ENCODE data around the gene SMYD3.
"Not testable (repeated sequence)": the region's sequence is repeated elsewhere in the genome, so short reads cannot be mapped to it uniquely, and the experiment has no call there.

The SMYD3 gene

DNA sequence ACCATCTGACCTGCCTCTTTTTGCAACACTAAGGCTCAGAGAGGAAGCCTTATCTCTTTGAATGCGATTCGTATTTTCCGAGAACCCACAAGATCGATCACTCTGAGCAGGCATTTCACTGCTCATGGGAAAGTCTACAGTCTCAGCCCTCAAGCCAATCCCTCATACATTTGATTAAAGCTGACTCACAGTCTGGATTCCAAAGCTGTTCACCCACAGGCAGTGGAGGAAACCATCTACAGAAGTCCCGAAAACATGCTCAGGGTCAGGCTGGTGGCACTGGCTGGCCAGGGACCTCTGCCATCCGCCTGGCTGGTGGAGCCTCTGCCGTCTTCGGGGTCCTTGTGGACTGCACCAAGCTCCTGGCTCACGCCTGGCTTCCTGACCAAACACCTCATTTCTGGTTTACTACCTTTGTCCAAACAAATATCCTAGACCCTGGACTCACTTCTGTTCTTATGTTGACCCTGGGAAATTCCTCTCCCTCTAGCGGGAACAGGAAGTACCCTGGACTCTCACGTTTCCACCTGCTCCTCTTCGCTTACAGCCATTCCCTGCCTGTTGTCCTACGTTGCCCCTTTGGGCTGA is 650.0 kb downstream of the SMYD3 start:
- DNase-seq, result no peak

DNA sequence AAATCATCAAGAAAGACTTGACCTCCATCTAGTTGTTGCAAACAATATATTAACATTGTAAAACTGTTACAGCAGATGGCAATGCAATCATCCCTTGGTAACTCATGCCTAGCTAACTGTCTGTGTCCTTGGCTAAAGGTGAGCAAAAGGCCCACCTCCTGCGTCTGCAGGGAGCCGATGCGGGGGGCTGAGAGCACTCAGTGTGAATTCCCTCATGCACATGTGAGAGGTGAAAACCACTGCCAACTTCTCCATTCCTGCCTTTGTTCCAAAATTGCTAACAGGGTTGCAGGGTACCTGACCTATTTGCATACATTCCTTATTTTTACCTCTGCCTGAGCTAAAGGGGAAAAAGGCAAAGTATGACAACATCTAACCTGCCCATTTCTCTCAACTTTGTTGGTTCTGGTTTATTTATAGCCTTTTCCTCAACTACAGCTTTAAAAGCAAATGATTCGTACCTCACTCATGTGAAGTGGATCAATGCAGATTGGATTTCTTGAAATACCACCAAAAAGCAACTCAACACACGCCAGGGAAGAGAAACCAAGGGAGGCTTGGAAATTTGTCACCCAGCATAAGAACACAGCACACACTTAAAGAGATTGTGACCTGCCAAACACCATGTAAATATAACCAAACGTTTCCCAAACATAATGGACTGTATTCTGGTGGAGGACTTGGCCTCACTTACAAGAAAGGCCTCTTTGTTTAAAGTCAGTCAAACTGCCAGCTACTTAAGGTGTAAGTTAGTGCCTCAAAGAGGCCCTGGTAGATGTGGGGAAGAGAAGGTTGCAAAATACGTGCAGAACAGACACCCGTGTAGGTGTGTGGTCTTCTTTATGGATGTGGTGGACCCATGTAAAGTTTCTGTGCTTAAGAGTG is 651.0 kb downstream of the SMYD3 start:
- no peak for DNase-seq

DNA sequence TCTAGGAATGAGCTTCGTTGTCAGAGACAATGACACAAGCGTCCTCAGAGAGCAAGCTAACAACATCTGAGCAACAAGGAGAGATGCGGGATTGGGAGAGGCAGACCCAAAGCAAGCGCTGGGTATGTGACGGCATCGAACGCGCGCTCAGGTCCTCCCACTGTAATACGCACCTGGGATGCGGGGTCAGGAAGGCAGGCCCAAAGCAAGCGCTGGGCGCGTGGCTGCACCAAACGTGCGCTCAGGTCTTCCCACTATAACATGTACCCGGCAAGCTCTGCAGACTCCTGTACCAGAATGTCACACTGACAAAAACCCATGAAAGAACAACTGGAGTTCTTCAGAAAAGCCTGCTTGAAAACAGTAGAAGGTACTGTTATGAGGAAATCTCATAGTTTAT is 653.8 kb downstream of the SMYD3 start:
- DNase-seq, result no peak

DNA sequence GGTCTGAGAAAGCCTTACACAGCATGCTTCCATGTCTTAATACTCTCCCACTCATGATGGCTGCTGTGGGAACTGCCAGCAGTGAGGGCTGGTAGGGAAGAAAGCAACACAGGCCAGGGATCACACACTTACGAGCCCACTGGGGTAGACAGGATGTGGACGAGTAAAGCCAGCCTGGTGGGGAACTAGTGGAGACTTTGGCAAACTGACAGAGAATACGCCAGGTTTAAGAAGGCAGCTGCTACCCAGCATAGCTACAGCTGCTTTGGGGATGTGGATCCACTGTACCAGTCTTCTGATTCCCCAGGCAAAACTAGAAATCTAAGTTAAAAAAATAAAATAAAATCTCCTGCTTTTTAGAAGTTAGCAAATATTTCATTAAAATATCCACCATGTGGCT is 664.0 kb downstream of the SMYD3 start:
- DNase-seq, result no peak

DNA sequence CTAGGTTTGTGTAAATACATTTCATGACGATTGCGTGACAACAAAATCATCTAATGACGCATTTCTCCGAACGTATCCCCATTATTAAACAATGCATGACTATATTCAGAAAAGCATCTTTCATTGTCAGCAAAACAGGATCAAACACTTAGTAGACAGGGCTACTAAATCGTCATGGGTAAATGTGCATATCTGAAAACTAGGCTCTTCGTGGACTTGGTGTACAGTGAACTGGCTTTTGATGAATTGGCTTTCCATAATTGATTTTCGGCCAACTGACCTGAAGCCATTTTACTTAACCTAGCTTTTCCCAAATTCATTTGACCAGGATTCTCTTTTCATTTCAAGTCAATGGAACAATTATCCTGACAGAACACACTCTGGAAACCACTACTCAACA is 665.0 kb downstream of the SMYD3 start:
- DNase-seq, result no peak

DNA sequence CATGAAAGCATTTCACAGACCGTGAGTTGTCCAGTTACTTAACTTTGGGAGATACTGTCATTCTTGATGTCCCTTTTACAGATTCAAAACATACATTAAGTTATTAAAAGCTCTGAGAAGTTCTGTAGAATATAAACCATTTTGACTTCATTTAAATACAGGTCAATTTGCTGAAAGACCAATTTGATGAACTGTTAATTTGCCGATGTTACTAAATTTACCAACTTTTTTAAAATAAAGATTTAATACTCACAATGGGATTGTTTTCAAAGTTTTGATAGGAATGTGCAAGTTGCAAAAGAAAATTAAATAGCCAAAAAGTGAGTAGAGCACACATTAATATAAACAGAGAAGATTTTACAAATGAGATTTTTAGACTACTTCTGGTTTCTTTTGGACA is 666.1 kb downstream of the SMYD3 start:
- DNase-seq, result no peak

DNA sequence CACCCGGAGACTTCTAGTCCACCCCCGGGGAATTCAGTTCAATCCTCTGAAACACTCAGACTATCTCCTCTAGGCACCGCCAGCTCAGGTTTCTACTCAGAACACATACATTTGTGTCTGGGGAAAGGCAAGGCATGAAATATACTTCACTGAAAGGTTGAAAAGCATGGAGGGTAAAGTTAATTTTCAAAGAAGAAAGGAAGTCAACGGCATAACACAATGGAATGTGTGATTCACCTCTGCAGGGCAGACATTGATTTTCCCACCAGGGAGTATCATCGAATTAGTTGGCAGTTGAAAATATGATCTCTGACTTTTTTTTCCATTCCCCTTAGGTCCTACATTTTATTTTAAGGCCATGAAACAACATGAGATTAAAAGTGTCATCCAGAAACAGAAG is 669.4 kb downstream of the SMYD3 start:
- DNase-seq, result no peak

DNA sequence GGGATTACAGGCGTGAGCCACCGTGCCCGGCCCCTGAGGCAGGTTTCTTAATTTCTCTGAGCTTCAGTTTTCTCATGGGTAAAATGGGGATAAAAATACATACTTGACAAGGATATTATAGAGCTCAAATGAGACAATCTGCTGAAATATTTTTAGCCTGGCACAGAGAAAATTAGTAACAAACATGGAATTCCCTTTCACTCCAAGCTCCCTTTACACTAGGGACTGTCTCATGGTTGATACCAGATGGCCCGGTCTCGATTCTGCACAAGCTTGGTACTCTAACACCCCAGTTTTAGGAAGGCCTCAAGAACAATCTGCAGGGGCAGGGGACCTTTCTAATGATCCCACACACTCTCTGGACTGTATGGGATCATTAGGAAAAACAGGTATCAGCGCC is 671.7 kb downstream of the SMYD3 start:
- DNase-seq, result no peak

DNA sequence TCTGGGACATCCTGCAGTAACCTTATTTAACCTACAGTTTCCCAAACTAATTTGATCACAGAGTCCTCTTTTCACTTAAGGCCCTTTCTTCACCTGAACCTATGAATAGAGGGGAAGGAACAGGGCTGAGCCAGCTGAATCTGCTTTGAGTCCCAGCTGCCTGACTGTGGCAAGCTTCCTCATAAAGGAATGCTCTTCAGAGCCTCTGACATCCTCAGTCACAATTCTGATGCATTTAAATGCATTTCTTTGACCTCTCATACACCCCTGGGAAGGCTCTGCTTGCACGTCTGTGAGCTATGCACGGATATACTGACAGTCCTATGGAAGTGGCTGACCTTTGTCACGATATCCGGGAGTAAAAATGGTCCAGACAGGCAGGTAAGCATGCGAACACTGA is 673.1 kb downstream of the SMYD3 start:
- DNase-seq, result no peak

DNA sequence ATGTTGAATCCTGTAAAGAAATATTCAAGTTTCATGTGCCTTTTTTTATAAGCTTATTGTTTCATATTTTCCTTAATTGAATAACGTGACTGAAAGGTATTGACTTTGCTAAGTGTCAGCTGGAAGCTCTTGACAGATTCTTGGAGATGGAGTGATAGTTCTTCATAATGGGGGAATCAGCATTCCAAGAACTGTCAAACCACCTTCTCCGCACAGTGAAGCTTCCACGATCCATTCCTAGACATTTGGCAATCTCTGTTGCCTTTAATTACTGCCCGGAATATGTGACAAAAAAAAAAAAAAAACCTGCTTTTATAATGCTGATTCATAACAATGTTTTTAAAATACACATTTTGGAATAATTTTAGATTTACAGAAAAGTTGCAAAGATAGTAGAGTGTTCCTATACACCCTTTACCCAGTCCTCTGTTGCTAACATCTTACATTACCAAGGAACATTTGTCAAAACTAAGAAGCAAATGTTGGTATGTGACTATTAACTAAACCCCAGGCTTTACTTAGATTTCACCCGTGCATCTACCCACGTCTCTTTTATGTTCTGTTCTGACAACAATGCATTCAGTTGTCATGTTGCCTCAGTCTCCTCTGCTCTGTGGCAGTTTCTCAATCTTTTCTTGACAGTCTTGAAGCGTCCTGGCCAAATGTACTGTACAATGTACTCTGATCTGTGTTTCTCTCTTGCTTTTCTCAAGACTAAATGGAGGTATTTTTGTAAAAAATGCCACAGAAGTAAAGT is 674.1 kb downstream of the SMYD3 start:
- DNase-seq, result no peak

DNA sequence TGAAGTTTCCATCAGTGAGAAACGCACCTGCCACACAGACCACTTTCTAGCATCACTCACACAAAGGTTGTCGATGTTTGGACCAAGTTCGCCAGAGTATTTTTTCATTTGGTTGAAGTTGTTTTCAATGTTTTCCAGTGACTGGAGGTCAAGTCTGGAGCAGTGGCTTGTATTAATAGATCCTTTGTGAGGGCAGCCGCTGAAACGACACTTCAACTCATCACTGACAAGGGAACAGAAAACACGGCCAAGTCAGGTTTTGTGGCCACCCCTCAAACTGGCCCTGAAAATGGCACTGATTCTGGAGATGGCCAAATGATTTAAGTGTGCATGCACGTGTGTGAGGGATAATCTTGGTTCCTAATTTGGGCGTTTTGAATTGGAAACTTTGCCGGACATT is 675.6 kb downstream of the SMYD3 start:
- DNase-seq, result no peak

DNA sequence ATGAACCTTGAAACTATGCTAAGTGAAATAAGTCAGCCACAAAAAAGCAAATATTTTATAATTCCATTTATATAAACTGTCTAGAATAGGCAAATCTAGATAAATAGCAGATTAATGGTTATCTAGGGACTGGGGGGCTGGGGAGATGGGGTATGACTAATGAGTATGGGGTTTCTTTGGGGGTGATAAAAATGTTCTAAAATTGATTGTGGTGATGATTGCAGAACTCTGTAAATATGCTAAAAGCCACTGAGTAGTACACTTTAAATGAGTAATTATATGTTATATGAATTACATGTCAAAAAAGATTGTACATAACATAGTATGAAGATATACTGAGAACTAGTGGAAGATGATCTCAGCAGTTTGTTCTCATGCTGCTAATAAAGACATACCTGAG is 677.3 kb downstream of the SMYD3 start:
- DNase-seq, result no peak

DNA sequence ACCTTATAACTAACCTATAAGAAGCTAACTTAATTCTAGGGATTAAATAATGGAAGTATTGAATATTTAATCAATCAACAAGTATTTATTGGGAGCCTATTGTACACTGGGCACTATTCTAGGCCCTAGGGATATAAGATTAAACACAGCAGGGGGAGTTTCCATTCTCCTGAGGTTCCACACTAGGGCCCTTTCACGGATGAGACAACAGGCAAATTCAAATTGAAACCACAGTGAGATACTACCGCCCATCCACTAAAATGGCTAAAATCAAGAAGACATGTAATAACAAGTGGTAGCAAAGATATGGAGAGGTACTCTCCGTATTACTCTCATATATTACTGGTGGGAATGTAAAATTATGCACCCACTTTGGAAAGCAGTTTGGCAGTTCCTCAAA is 677.9 kb downstream of the SMYD3 start:
- DNase-seq, result no peak

DNA sequence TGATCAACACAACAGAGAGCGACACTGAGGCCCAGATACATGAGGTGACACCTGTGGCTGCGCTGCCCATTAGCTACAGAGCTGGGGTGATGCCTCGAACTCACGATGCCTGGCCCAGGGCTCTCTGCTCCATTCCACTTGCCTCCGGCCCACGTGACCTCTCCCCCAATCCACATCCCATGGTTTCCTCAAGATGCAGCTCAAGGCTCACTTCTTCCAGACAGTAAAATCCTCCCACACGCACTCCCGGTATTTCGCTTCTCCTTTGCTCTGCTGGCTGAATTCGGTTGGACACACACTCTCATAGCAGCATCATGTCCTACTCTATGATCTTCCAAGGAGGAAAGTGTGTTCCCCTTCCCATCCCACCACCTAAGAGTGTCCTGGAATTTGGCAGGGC is 679.8 kb downstream of the SMYD3 start:
- DNase-seq, result no peak

DNA sequence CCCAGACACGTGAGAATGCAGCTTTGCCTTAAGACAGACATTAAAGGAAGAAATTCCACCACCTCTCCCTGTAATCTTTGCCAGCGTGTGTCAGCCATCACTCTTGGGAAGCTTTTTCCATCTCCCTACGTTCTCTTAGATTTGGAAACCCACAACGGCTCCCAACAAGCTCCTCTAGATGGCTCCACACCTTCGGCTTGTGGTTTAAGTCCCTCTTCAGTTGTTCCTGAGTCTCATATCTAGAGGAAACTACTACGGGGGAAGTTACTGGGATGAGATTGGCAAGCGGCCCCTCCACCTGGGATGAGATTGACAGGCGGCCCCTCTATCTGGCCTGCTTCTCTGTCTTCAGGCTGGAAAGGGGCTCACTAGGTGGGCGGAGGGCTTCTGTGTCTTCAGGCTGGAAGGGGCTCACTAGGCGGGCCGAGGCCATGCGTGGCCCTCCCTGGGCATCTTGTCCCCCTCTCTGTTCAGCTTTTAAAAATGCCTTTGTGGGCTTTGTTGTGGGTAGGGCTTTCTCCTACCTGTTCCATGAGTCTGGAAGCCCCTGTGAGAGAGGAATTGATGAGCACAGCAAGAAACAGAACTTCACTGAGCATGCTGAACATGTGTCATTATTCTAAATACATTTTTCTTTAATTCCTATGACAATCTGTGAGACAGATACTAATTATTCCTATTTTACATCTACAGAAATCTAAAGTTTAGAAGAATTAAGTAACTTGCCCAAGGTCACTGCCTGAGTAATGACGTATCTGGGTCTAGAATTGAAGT is 681.8 kb downstream of the SMYD3 start:
- DNase-seq, result no peak

DNA sequence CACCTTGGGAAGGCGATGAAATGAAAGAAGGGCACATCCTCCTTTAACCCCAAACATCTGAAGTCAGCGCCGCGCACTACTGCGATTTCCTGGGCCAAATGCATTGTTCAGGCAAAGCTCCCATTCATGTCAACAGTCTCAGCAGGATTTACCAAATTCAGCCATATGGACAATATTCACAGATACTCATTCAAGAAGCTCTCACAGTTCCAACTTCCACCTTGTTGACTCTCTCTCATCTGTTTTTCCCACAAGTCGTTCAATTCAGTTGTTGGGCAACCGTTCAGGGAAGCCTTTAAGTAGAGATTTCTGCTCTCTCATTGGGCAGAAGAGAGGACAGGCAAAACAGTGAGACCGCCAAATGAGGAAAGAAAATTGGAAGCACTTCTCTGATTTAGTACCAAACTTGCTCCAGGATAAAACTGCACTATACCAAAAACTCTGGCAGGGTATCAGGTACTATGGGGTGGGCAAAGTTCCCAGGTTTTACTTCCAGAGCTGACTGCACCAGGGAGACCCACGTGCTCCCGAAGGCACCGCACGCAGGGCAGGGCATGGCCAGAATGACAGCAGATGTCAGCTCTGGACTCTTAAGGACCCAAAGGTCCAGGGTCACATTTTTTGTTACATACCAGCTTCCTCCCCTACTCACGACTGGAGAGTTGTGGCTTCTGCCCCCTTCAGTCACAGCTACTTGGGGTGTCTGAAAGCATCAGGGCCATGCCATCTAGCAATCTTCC is 683.5 kb downstream of the SMYD3 start:
- no peak for DNase-seq

DNA sequence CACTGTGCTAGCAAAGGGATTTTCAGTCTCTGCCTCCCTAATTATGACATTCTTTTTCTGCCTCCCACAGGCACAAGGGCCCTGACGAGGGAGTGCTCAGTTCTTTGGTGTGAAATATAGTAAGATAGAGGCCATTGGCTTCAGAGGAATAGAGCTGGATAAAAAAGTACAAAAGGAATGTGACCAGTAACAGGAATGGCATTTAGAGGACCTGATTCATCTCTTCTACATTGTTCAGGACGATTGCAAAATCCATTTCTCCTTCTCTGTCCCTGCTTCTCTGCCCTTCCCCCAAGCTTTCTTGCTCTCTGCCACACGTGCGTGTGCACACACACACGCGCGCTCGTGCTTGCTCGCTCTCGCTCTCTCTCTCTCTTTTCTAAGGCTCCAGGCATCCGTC is 684.1 kb downstream of the SMYD3 start:
- DNase-seq, result no peak

DNA sequence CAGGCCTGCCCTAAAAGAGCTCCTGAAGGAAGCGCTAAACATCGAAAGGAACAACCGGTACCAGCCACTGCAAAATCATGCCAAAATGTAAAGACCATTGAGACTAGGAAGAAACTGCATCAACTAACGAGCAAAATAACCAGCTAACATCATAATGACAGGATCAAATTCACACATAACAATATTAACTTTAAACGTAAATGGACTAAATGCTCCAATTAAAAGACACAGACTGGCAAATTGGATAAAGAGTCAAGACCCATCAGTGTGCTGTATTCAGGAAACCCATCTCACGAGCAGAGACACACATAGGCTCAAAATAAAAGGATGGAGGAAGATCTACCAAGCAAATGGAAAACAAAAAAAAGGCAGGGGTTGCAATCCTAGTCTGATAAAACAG is 688.7 kb downstream of the SMYD3 start:
- DNase-seq, result not testable (repeated sequence)

DNA sequence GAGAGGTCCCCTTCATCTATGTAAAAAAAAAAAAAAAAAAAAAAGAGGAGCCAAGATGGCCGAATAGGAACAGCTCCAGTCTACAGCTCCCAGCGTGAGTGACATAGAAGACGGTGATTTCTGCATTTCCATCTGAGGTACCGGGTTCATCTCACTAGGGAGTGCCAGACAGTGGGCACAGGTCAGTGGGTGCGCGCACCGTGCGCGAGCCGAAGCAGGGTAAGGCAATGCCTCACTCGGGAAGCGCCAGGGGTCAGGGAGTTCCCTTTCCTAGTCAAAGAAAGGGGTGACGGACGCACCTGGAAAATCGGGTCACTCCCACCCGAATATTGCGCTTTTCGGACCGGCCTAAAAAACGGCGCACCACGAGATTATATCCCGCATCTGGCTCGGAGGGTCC is 690.6 kb downstream of the SMYD3 start:
- not testable (repeated sequence) for DNase-seq

DNA sequence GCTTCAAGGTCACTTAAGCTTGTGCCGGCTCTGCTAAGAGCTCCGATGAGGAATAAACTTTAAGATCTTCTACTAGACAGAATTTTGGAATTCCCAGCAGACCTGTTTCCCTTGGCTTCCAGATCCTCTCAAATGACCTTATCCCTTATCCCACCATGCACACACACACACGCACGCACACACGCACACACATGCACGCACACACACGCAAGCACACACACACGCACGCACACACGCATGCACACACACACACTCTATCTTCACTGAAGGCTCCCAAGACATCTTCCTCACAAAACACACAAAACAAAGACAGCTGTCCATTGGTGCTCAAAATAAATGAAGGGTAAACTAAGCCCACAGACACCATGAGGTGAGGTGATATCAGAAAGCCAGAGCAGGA is 692.4 kb downstream of the SMYD3 start:
- DNase-seq, result no peak

DNA sequence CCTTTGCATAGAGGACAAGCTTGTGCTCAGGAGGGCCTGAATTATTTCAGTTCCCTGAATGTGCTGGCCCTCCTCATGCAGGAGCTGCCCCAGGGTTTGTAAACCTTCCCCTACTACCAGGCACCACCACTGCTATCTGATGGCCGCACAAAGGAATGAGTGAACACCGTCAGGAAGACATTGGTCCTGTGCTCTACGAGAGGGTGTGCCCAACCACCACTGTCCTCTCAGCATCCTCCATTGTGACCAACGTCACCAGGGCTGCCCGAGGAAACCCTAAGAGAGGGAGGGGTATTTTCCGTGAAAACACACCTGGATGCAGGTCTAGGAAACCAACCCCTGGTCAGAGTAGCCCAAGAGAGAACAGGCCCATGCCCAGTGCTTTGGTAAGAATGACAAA is 694.8 kb downstream of the SMYD3 start:
- DNase-seq, result no peak

DNA sequence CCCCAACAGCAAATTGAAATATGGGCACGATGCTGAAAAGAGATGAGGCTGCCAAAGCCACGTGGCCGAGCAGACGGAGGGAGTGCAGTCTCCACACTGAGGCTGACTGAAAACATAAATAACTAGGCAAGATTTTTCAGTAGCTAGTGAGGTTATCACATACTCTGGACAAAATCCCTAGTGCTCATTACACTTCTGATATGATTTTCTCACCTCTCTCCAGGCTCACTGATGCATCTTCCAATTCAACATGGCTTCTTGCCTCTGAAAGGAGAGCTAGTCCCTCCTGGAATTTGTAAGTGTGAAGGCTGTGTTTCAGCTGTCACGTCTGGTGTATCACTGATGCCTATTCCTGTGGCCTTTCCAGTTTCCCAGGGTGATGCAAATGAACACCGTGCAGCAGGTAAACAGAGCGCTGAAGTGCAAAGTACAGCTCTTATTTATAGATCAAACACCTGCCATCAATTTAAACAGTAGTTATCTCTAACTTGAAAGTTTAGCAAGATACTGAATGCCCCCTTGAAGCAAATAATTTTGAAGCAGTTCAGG is 696.2 kb downstream of the SMYD3 start:
- no peak for DNase-seq
